Measurements from ENCODE around the gene RBP3. TPM values are rescaled to one million over a fixed set of nuclear protein-coding genes. Genes with fewer than 3 reads are reported as not detected.

Gene RBP3
- total RNA-seq, 1 experiment from 2014 or later, result not detected

DNA sequence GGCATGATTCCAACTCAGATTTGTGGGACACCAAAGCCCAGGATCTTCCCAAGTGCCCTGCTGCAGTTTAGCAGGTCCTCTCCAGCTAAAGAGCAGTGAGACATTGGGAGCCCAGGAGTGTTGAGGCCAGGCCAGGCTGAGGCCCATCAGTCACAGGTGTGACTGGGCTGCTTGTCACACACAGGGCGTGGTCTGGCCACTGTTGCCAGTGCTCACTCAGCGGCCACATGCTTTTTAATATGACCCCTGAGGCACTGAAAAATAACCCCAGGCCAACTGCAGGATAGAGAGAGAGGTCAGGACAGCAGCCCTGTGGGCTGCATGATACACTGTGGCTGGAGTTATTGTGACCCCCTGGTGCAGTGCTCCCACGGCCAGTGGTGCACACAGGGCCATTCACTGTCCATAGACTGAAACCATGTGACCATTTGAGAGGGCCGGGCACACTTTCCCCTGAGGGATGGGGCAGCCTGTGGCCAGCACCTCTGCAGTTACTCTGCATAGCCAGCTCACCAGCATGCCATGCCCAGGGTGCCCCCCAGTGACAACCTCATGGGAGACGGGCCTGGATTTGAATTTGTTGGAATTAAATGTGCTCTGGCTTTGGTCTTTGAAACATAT is 21.7 kb upstream of the RBP3 start:
- WGBS (ENCODE audit: extremely low coverage, insufficient read length, low lambda C conversion rate), result no CpG with 5 or more reads among the region's 5 CpGs
- no peak overlapping the region for H4K91ac ChIP-seq (ENCODE audit: insufficient read length, low read depth, low read length)
- H2BK12ac ChIP-seq (ENCODE audit: insufficient read length, low read depth, low read length), result no peak overlapping the region
- H3K79me1 ChIP-seq (ENCODE audit: insufficient read depth, low read depth, low read length, poor library complexity, severe bottlenecking), result no peaks in the 10 kb centered on the region
- no peak overlapping the region for H3K4ac ChIP-seq (ENCODE audit: low read depth, low read length)
- H3K56ac ChIP-seq (ENCODE audit: insufficient read length, low read depth, low read length), result no peak overlapping the region
- no peaks in the 10 kb centered on the region for H4K20me1 ChIP-seq (ENCODE audit: control insufficient read depth, insufficient read depth, insufficient read length)
- H3K14ac ChIP-seq (ENCODE audit: insufficient read depth, low read length), result no peak overlapping the region
- DNase-seq, result no peak
- Mint-ChIP-seq H3K27ac (no peak overlapping the region), H3K4me1 (no peaks in the 10 kb centered on the region), H3K27me3 (ENCODE audit: low read depth) (peaks cover 5% of the 10 kb centered on the region; the same call in 1 of the 2 replicates), H3K9me3 (peaks cover 0 to 2% of the 10 kb centered on the region in 2 experiments; a peak in 2 of 5 replicates), H3K36me3 (ENCODE audit: insufficient read depth in 1 of 3, low read depth in 3 of 3) (no peaks in the 10 kb centered on the region), H3K4me3 (no peak overlapping the region)
- no peak overlapping the region for H2BK15ac ChIP-seq (ENCODE audit: low read depth, low read length)
- no peak overlapping the region for H3T11ph ChIP-seq (ENCODE audit: low read length)
- H3K9ac ChIP-seq (ENCODE audit: extremely low read depth, insufficient read length, low read length), result no peak overlapping the region
- no peaks in the 10 kb centered on the region for H3K9me3 ChIP-seq (ENCODE audit: control insufficient read depth, low read depth, low read length)
- H3K4me1 ChIP-seq (ENCODE audit: insufficient read depth, low read length), result no peaks in the 10 kb centered on the region
- H3K27ac ChIP-seq (ENCODE audit: insufficient read length, low read depth, low read length), result no peak overlapping the region
- H2BK5ac ChIP-seq (ENCODE audit: insufficient read length, low read length), result no peak overlapping the region
- H2BK20ac ChIP-seq (ENCODE audit: low read depth, low read length, poor library complexity, severe bottlenecking), result no peak overlapping the region
- H3K18ac ChIP-seq (ENCODE audit: insufficient read length, low read depth, low read length), result no peak overlapping the region
- TF ChIP-seq CTCF (conservative IDR thresholded peaks at IDR 0.05), result no peak
- H4K8ac ChIP-seq (replicated peaks; ENCODE audit: insufficient read length, low read depth, low read length), result no peak overlapping the region
- H2BK120ac ChIP-seq (ENCODE audit: low read depth, low read length, poor library complexity, severe bottlenecking), result no peak overlapping the region
- no peaks in the 10 kb centered on the region for H3K27me3 ChIP-seq (ENCODE audit: insufficient read depth, low read length)
- H3K79me2 ChIP-seq (ENCODE audit: insufficient read depth, low read length), result no peaks in the 10 kb centered on the region
- H3K23me2 ChIP-seq (ENCODE audit: insufficient read length, low read depth, low read length, poor library complexity, severe bottlenecking), result no peaks in the 10 kb centered on the region
- H3K4me2 ChIP-seq (ENCODE audit: insufficient read depth, insufficient read length, low read length), result no peak overlapping the region
- no peak overlapping the region for H4K5ac ChIP-seq (ENCODE audit: insufficient read length, low read depth, low read length)
- H3K23ac ChIP-seq (ENCODE audit: insufficient read length, low read depth, low read length), result no peak overlapping the region
- H2AK5ac ChIP-seq (ENCODE audit: insufficient read length, low read length), result no peak overlapping the region
- H2AFZ ChIP-seq (ENCODE audit: low read length), result no peak overlapping the region
